ENCODE measurements around the gene USP43. TPM values are rescaled to one million over a fixed set of nuclear protein-coding genes. Genes with fewer than 3 reads are reported as not detected.

USP43 gene
- total RNA-seq, 4 donors from 2014 or later = 0.17 to 0.84 (median 0.17) TPM; not detected in 1

DNA sequence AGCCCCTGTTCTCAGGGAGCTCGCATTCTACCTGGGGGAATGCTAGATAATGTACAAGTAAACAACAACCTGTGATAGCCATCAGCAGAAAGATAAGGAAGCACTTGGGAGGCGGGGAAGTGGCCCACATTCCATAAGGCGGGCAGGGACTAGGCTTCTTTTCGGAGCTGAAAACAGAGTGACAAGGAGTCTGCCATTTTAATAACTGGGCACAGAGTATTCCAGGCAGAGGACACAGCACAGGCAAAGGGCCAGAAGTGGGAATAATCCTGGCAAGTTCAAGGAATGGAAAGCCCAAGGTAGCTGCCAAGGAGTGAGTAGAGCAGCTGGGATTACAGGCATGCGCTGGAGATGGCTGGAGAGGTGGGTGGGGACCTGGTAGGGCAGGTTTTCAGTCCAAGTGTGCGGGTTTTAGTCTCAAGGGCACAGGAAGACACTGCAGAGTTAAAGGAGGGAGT is 24.3 kb downstream of the USP43 start:
- 81% methylated on average over 6 of the region's 6 CpGs for WGBS
- no peaks in the 10 kb centered on the region for H3K36me3 ChIP-seq

DNA sequence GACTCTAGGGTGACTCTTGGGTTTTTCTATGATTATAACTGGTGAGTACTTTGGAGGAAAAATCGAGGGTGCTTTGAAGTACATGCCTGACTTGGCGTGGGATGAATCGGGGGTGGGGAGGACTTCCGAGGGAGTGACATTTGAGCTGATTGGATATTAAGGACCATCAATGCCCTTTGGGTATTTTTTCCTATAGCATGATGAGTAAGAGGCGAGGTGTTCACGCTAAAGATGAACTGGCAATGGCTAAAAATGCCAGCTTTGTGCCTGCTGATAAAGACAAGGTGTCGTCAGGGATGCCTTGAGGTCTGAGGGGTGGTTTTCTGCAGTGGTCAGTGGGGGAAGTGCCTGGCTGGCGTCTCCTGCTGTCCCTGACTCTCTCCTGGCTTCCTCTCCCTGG is 25.3 kb downstream of the USP43 start:
- Histone ChIP-seq H3K4me3 (no peak overlapping the region), H3K9me3 (peaks cover 0 to 7% (median 0%) of the 10 kb centered on the region in 4 donors), H3K27ac (replicated peaks in 1 of 4) (no peak overlapping the region), H3K4me1 (no peaks in the 10 kb centered on the region), H3K27me3 (peaks cover 0 to 18% (median 2%) of the 10 kb centered on the region in 4 donors), H3K36me3 (no peaks in the 10 kb centered on the region)
- DNase-seq (ENCODE audit: extremely low spot score) = no peak
- no peak for TF ChIP-seq EP300 (IDR thresholded peaks at IDR 0.05)
- TF ChIP-seq POLR2A (IDR thresholded peaks at IDR 0.05; ENCODE audit: low read depth) = no peak
- TF ChIP-seq, protein P1, sequence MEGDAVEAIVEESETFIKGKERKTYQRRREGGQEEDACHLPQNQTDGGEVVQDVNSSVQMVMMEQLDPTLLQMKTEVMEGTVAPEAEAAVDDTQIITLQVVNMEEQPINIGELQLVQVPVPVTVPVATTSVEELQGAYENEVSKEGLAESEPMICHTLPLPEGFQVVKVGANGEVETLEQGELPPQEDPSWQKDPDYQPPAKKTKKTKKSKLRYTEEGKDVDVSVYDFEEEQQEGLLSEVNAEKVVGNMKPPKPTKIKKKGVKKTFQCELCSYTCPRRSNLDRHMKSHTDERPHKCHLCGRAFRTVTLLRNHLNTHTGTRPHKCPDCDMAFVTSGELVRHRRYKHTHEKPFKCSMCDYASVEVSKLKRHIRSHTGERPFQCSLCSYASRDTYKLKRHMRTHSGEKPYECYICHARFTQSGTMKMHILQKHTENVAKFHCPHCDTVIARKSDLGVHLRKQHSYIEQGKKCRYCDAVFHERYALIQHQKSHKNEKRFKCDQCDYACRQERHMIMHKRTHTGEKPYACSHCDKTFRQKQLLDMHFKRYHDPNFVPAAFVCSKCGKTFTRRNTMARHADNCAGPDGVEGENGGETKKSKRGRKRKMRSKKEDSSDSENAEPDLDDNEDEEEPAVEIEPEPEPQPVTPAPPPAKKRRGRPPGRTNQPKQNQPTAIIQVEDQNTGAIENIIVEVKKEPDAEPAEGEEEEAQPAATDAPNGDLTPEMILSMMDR (IDR thresholded peaks at IDR 0.05) = no peak
- no peak for TF ChIP-seq POLR2AphosphoS5 (IDR thresholded peaks at IDR 0.05)
- 74% methylated on average over 8 of the region's 8 CpGs for WGBS
- intact Hi-C loops (cut with DNase I) = no loop called here

More for the DNA sequence above, 24.3 kb downstream of the USP43 start:
- DNase-seq (ENCODE audit: extremely low spot score) = no peak
- peaks cover 0 to 12% (median 0%) of the 10 kb centered on the region in 4 donors for H3K9me3 ChIP-seq
- TF ChIP-seq EP300 (IDR thresholded peaks at IDR 0.05) (no peak), POLR2A (IDR thresholded peaks at IDR 0.05; ENCODE audit: low read depth) (no peak), POLR2AphosphoS5 (IDR thresholded peaks at IDR 0.05) (no peak)
- TF ChIP-seq, protein P1 (IDR thresholded peaks at IDR 0.05) = no peak
- H3K4me1 ChIP-seq = no peaks in the 10 kb centered on the region
- H3K27ac ChIP-seq (replicated peaks in 1 of 4) = no peak overlapping the region
- intact Hi-C loops (cut with DNase I) = no loop called here
- H3K4me3 ChIP-seq = no peak overlapping the region
- H3K27me3 ChIP-seq = peaks cover 0 to 21% (median 2%) of the 10 kb centered on the region in 4 donors

DNA sequence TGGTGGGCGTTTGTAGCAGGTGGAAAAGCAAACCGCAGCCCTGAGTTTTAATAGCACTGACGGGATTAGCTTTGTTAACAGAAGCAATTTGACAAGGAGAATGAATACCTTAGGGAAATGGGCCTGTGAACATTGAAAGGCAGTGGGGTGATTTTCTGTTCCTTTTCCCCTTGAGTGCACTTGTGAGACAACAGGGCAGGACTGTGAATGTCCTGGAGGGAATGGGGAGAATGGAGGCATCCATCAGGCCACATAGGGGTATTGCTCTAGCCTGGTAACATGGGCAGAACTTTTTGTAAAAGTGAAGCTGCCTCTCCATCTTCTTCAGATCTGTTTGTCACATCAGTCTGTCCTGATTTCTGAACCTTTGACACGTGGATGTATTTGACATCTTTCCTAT is 26.2 kb downstream of the USP43 start:
- DNase-seq (ENCODE audit: extremely low spot score) = no peak
- WGBS = 71% methylated on average over 4 of the region's 4 CpGs
- intact Hi-C loops (cut with DNase I) = no loop called here
- TF ChIP-seq POLR2AphosphoS5 (IDR thresholded peaks at IDR 0.05) (no peak), POLR2A (IDR thresholded peaks at IDR 0.05; ENCODE audit: low read depth) (no peak), EP300 (IDR thresholded peaks at IDR 0.05) (no peak)
- TF ChIP-seq, protein P1 (IDR thresholded peaks at IDR 0.05) = no peak
- H3K4me1 ChIP-seq = no peaks in the 10 kb centered on the region
- no peaks in the 10 kb centered on the region for H3K36me3 ChIP-seq
- H3K4me3 ChIP-seq = no peak overlapping the region
- no peak overlapping the region for H3K27ac ChIP-seq (replicated peaks in 1 of 4)
- H3K9me3 ChIP-seq = no peaks in the 10 kb centered on the region
- H3K27me3 ChIP-seq = peaks cover 0 to 18% (median 2%) of the 10 kb centered on the region in 4 donors

DNA sequence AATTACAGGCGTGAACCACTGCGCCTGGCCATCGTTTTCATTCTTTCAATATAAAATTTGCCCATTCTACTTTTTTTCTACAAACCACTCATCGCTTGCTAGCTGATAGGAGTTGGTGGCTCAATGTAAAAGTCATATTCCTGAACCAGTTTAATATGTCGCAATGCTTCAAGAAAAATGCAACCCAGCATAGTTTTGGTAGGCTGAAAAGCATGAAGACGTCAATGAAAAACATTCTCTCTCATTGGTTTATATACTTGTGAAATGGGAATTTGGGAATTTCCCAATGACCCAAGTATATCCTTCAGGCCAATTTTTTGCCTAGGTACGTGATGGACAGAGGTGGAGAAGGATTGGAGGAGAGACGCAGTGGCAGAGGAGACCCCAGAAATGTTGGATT is 26.9 kb downstream of the USP43 start:
- H3K4me3 ChIP-seq = no peak overlapping the region
- intact Hi-C loops (cut with DNase I) = no loop called here
- no peak overlapping the region for H3K27ac ChIP-seq (replicated peaks in 1 of 4)
- 87% methylated on average over 8 of the region's 8 CpGs for WGBS
- no peaks in the 10 kb centered on the region for H3K9me3 ChIP-seq
- peaks cover 0 to 18% (median 2%) of the 10 kb centered on the region in 4 donors for H3K27me3 ChIP-seq
- no peaks in the 10 kb centered on the region for H3K36me3 ChIP-seq
- H3K4me1 ChIP-seq = no peaks in the 10 kb centered on the region
- DNase-seq (ENCODE audit: extremely low spot score) = no peak
- no peak for TF ChIP-seq POLR2AphosphoS5 (IDR thresholded peaks at IDR 0.05)
- TF ChIP-seq EP300 (IDR thresholded peaks at IDR 0.05) = no peak
- TF ChIP-seq POLR2A (IDR thresholded peaks at IDR 0.05; ENCODE audit: low read depth) = no peak
- TF ChIP-seq, protein P1 (IDR thresholded peaks at IDR 0.05) = no peak

DNA sequence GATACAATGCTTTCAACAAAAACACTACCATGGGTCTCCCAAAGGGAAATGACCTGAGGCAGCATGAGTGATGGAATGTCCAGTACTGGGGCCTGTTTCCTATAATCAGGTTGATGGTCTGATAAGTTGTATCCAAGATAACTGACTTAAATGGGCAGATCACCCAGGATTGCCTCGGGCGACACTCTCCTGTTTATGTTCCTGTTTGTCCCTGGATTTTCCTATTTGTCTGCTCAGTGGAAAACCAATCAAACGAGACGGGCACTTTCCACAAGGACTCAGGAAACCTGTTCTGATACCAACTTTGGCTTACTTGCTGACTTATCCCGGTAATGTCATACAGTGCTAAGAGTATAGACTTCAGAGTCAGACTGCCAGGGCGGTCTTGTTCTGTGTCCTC is 27.4 kb downstream of the USP43 start:
- intact Hi-C loops (cut with DNase I) = no loop called here
- 88% methylated on average over 6 of the region's 6 CpGs for WGBS
- H3K4me1 ChIP-seq = no peaks in the 10 kb centered on the region

More for the DNA sequence above, 27.4 kb downstream of the USP43 start:
- DNase-seq (ENCODE audit: extremely low spot score) = no peak
- Histone ChIP-seq H3K9me3 (no peaks in the 10 kb centered on the region), H3K4me3 (no peak overlapping the region), H3K36me3 (no peaks in the 10 kb centered on the region), H3K27ac (replicated peaks in 1 of 4) (no peak overlapping the region), H3K27me3 (peaks cover 0 to 18% (median 2%) of the 10 kb centered on the region in 4 donors)
- TF ChIP-seq POLR2A (IDR thresholded peaks at IDR 0.05; ENCODE audit: low read depth) = no peak
- TF ChIP-seq POLR2AphosphoS5 (IDR thresholded peaks at IDR 0.05) = no peak
- TF ChIP-seq, protein P1 (IDR thresholded peaks at IDR 0.05) = no peak
- TF ChIP-seq EP300 (IDR thresholded peaks at IDR 0.05) = no peak

All from esophagus muscularis mucosa (tissue), 4 donors.